GM19240 (cell line): ENCODE results near the gene FRMPD2.
"Not testable (repeated sequence)": the region's sequence is repeated elsewhere in the genome, so short reads cannot be mapped to it uniquely, and the experiment has no call there.

Experiments used
- DNase-seq: peaks from one replicate; pipeline ENCODE4 v3.0.0; 2011; ENCODE audit warnings: low spot score; ENCODE audit not compliant: insufficient read length

Gene FRMPD2

DNA sequence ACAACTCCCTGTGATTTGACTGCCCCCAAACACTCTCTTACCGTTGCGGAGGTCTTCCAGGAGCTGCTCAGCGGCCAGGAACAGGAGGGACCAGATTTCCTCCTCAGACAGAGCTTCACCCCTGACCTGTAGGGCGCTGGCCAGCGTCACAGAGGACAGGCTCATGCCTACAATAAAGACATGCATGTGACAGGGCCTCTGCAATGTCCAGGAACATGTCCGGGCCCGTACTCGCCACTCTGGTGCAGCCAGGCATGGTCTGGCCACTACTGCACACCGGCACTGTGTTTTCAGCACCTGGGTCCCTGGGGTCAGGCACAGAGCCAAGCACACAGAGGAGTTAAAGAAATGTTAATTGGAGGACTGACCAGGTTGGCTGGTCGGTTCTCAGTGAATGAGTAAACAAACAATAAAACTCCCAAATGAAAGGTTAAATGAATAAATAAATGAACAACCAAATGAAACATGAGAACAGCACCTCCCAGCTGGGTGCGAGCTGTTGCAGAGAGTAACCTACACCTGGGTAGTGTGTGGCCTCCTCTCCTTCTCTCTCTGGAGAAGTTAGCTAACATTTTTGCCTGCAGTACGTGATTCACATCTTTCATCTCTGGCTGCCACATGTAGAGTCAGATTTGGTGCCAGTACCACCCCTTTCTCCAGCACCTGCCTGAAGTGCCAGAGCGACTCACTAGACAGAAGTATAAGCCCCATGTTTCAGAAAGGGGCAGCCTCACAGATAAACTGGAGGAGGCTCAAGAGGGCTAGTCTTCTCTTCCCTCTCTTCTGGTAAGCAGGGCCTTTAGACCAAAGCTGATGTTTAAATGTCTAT, 22.8 kb downstream of the FRMPD2 start:
- DNase-seq: no peak

- DNase-seq: no peak
These were observed 23.4 kb downstream of the FRMPD2 start for GRCh38 chr10:48251152-48251524.

DNA sequence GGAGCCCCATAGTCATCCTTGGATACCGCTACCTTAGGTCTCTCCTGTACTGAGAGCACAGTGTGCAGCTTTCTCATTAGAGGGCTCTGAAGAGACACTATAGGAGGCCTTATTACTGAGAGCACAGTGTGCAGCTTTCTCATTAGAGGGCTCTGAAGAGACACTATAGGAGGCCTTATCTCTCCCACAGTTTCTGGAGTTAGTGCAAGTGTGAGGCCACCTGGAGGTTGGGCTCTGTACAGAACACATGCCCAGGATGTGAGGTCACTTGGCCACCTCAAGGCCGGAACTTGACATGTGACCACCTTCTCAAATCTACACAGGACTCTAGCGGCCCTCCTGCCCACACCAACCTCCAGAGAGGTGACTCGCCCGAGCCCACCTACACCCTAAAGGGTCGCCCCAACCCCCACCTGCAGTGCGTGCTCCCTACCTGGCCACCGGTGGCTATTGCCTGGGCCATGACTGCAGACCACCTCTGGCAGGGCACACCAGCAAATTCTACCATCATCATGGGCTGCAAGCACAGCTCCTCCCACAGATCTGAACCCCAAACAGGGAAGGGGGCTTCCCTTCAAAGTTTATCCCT, 24.6 kb downstream of the FRMPD2 start:
- no peak for DNase-seq

DNA sequence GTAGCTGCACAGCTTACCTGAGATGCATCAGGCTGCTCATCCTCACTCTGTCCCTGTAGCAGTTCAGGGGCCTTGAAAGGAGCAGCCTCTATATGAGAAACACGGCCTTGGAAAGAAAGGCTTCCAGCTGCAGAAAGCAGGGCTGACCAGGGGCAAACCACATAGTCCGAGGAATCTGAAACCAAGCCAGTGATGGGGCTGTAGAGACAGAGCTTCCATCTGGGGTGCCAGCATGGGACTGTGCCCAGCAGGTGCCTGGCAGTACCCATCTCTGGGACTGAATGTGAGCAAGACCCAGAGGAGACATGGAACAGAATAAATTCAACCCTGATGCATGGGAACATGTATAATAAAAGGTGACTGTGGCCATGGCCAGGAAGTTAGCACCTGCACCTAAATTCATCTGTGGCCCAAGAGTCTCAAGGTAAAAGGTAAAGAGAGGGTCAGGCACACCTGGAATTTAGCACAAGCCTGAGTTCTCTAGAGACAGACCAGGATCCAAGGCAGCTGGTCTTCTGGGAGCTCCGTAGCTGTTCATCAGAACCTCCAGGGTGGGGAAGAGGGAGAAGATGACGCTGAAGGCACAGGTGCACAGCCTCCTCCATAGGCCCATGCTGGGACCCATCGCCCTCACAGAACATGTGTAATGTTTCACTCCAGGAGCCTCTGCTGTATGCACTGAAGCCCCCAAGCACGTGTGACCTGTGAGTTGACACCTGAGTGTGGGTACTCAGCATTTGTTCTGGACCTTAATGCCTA, 25.3 kb downstream of the FRMPD2 start:
- DNase-seq: no peak

- DNase-seq: no peak
These were observed 26.0 kb downstream of the FRMPD2 start for GRCh38 chr10:48248462-48248861.

- DNase-seq: no peak
These were observed 26.8 kb downstream of the FRMPD2 start for GRCh38 chr10:48247680-48248079.

GRCh38 chr10:48246501-48246900, 28.0 kb downstream of the FRMPD2 start:
- no peak for DNase-seq

DNA sequence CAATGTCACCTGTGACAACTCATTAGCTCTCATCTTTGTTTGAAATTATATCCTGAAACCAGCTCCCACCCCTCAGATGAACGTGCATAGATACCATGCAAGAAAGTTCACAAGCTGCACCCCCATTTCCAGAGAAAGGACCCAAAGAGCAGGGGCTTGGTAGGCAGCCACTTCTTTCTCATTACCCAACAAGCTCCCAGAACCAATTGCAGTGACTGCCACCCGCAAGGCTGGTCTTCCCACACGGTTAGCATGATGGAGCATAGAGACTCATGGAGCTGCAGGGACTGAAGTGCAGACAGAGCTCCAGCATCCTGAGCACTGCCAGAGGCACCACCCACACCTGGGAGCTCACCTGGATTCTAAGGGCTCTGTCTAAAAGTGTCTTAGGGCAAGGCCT, 28.5 kb downstream of the FRMPD2 start:
- DNase-seq: no peak

DNA sequence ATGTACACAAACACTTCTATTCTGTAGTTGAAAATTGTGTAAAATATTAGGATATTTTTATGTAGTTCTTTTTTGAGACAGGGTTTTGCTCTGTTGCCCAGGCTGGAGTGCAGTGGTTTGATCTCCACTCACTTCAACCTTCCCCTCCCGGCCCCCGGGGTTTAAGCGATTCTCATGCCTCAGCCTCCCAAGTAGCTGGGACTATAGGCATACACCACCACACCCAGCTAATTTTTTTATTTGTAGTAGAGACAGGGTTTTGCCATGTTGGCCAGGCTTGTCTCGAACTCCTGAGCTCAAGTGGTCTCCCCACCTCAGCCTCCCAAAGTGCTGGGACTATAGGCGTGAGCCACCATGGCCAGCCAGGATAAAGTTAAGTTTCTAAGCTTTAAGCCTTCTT, 30.6 kb downstream of the FRMPD2 start:
- DNase-seq: not testable (repeated sequence)

DNA sequence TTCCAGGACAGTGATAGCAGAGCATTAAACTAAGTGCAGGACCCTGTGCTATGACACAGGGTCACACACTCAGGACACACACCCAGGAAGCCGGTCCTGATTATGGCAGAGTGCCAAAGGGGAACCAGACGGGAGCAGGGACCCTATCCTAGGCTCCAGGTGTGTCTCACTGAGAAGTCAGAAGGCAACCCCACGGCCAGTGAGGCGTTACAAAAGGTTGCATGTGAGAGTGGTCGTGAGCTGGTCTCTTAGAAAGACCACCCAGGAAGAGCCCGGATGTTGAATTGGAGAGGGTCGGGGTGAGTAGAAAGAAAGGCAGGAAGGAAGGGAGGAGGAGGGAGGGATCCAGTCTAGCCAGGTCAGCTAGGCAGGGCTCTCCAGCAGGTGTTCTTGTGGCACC, 31.0 kb downstream of the FRMPD2 start:
- DNase-seq: no peak

DNA sequence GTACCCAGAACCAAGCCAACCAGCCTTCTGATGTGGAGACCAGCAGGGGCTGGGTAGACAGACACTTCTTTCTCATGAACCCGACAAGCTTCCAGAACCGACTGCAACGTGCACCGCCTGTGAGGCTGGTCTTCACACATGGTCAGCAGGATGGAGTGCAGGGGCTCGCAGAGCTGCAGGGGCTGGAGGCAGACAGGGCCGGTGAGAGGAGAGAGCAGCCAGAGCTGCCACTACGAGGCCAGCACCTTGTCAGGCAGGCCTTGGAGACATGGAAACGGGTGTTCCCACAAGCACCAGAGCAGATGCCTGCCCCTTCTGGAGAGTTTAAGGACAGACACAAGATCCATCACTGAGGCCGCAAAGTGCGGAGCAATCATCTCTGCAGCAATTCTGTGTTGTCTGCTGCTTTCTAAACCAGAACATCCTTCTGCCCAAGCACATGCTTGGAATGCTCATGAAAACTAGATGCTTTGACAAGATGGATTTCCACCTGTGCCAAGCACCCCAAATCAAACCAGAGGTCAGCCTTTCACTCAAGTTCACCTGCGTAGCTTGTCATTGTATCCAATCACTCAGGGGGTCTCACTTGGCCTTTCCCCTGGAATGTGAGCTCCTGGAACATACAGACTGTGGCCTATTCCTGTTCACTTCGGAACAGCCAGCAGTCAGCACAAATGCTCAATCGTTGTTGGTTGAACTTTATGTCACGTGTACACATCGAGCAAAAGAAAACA, 32.2 kb downstream of the FRMPD2 start:
- DNase-seq: no peak

DNA sequence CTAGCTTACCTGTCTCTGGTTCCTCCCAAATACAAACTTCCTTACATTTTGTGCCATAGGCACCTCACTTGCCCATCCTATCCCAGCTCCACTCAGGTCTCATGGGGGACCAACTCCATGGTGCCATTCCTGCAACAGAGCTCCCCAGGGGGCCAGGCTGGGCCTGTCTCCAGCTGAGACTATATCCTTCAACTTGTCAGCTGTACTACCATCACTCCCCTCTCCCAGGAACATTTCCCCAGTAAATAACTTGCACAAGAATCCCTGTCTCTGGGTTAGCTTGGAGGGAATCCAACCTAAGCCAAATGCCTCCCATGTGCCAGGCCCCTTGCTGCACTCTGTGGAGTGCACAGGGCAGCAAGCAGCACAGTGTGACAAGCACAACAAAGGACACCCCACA, 33.2 kb downstream of the FRMPD2 start:
- no peak for DNase-seq

DNA sequence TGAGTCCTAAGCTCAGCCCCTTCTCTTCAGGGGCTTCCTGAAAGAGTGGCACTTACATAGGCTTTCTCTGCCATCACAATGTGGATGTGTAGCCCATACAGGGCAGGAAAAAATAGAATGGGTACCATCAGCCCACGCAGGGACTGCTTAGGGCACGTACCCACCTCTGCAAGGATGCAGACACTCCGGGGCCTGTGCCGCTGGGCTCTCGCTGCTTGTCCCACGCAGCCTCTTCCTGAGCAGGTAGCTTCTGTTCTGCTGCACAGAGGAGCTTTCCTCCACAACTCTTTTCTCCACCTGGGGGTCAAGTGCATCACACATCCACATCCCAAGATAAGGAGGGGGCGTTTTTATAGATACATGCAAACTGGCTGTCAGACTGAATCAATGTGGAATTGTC, 34.3 kb downstream of the FRMPD2 start:
- no peak for DNase-seq

DNA sequence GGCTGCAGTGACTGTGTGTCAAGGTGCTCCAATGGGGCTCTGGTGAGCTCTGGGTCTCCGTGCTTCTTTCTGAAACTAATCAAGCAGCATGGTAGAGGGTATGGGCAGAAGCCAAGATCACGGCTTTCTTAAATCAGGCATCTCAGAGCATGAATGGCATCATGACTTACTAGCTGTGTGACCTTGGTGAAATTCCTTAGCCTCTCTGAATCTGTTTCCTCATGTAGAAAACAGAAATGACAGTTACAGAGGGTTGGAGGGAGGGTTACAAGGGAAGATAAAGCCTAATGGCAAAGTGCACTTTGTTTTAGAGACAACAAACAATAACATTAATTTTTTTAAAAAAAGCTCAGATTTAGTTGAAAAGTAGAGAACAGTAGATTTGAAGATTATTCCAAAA, 34.9 kb downstream of the FRMPD2 start:
- no peak for DNase-seq

GRCh38 chr10:48238826-48239520, 35.5 kb downstream of the FRMPD2 start:
- no peak for DNase-seq

- no peak for DNase-seq
These were observed 36.9 kb downstream of the FRMPD2 start for GRCh38 chr10:48237259-48238250.

DNA sequence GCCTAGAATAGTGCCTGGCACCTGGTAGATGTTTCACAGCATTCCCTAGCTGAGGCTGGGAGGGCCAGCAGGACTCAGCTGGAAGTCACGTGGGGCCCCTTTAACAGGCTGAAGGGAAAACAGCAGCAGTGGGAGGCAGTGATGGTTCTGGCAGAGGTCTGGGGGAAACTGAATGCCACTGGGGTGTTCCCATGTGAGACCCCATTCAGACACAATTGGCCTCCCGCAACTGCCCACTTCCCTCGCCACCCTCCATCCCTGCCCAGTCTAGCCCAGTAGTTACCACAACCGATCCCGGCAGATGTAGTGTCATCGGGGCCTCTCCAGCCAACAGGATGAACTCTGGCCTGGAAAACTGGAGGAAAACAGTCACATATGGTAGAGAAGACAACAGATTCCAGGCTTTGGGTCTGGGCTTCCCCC, 38.3 kb downstream of the FRMPD2 start:
- DNase-seq: no peak

DNA sequence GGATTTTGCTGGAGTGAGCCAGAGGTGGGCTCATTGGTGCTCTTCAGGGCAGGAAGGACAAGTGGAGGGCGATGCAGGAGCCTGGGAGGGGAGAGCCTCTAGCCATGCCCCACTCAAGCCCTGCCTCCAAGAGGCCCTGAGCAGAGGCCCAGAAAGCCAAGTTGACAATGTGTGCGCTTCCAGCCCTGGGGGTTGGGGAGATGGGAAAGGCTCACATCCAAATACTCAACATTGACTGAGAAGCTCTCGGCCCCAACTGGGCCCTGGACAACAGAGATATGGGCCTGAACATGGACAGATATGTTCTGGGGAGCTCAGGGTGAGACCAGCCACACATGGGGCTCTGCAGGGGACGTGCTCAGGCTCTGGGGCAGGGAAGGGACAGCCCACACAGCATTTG, 39.0 kb downstream of the FRMPD2 start:
- no peak for DNase-seq

- DNase-seq: no peak
These were observed 39.7 kb downstream of the FRMPD2 start for GRCh38 chr10:48234787-48235186.

DNA sequence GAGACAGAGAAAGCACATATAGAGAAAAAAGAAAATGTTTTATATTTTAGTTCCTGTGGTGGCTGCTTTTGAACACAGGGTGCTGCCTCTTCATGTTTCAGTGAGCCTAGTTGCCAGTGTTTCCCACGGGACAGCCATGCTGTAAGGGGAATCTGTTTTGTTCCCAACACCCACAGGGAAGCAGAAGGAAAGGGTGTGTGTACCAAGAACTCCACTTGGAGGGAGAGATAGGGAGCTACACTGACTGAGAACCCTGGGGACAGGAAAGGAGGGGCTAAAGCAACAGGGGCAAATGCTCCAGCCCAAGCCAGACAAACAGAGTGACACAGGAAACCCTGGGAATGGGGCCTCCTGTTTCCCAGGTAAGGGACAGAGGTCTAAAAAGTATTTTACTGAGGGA, 40.2 kb downstream of the FRMPD2 start:
- no peak for DNase-seq
